GM21367 (cell line): Measurements from ENCODE around the gene RAPGEF4.

Experiments
- ATAC-seq: cut with Tn5 transposase; IDR thresholded peaks from one replicate; pipeline ENCODE4 v1.9.1; 2021; ENCODE audit not compliant: unreplicated experiment

Gene RAPGEF4

DNA sequence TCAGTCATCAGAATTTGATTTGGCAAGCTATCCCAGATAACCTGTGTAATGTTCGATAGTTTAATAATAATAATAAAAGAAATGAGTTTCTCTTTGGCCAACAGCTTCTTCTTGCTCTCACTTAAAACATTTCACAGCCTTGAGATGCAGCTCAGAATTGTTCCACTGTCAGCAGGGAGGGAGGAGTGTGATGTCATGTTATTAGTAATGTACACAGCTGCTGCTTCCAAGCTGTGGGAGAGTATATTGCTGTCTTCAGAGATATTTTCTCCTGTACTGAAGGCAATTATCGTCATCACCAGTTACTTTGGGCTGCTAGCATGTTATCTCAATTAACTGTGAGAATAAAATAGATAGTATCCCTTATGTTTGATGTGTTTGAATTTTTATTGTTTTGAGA, 193.1 kb downstream of the RAPGEF4 start:
- ATAC-seq = no peak

DNA sequence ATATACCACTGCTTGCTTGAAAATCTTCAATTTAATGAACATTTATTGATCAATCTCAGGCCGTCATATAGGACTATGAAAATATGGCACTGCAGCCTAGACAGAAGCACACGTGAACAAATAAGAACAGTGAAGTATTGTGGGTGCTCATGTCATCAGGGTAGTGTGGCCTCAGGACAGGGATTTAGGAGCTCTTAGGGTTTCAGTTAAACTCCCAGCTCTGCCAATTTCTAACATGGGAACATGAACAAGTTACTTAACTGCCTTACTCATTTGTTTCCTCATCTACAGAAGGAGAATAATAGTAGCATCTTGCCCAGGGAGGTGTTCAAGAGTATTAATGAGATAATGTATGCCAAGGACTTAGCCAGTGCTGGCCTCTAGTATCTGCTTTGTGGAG, 194.0 kb downstream of the RAPGEF4 start:
- no peak for ATAC-seq

DNA sequence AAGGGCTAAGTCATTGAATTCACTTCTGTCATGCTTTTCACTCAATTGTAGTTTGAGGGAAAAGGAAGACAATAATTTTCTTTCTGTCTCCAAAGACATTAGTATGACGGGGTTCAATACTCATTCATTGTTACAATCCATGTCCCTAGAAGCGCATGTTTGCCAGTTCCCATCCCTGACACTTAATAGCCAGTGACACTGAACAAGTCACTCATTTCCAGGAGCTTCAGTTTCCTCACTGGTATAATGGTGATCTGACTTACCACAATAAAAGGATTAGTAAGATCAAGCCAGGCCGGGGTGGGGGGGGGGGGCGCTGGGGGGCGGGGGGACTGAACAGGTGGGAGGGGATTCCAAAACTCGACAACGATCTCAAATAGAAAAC, 195.2 kb downstream of the RAPGEF4 start:
- ATAC-seq = no peak

DNA sequence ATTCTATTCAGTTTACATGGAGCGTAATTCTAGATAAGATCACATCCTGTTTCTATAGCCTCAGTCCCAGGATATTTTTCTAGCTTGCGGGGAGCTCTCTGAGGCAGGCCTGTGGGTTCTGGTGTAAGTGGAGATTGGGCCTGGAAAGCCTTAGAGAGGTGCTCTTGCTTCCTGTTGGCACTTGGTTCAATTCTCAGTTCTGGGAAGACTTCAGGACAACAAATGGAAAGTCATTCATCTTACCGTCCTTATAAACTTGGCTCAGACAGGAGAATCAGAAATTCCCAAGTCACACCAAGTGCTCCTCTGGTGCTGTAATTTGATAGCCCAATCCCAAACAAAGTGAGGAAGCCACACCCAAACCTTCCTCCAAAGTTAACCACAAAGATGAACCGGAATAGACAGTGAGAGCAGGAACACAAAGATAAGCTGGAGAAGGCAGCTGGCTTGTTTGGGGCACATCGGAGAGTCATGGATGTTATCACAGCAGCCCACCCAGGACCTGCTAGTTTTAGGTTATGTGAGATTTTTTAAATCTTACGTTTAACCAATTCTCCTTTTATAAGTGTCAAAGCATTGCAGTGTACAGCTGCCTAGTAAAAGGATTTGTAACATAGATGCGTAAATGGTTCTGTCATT, 195.7 kb downstream of the RAPGEF4 start:
- no peak for ATAC-seq

DNA sequence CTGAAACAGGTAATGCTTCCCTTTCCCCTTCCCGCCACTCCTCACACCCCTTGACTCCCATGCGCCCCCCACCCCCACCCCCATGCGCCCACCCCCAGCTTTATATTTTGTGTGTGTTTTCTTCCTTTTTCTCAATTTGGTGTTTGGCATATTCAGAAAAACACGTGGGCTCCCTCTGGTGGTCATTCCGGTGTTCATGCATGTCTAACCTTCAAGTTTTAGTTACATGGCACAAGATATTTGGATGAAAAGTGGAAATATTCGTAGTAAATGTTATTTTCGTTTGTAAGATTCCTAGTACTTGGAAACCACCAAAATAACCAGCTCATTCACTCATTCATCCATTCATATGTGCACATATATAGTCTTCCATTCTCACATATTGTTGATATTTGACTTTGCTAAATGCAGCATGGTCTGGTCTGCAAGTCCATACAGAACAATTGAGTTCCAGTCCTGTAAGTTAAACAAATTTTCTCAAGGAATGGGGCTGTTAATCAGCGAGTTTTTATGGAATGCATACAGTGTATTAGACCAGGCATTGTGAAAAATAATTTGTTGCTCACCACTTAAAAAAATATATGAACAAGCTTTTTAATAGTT, 196.4 kb downstream of the RAPGEF4 start:
- ATAC-seq = no peak

DNA sequence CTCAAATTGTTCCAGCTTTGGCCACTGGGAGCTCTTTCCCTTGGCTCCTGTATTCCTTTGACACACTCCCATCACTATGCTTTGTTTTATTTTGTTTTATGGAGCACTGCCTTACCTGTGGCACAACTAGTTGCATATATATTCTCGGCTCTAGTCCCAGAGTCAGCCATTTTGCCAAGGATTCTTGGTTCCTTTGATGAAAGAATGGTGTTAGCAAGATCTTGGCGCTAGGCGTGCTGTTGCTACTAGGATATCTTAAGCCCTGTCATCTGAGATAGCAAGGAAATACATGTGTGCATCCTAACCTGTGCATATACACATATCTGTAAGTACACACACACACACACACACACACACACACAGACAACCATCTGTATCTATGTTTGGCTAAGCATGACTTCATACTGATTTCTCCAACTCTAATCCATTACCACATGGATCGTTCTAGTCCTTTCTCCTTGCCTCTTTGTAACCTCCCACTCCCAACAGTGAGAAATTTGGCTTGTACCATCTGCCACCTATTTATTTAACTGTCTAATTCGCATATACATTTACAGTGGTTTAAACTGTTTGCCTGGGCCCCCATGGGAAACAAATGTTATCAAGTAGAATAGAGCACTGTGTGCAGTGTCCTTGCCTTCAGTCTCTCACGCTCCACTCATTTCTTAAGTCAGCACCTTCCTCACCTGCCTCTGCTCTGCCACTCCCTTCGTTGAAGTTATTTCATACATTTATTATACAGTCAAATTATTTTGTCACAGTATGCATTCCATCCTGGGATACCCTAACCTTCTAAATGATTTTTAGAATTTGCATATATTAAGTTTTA, 202.5 kb downstream of the RAPGEF4 start:
- no peak for ATAC-seq

DNA sequence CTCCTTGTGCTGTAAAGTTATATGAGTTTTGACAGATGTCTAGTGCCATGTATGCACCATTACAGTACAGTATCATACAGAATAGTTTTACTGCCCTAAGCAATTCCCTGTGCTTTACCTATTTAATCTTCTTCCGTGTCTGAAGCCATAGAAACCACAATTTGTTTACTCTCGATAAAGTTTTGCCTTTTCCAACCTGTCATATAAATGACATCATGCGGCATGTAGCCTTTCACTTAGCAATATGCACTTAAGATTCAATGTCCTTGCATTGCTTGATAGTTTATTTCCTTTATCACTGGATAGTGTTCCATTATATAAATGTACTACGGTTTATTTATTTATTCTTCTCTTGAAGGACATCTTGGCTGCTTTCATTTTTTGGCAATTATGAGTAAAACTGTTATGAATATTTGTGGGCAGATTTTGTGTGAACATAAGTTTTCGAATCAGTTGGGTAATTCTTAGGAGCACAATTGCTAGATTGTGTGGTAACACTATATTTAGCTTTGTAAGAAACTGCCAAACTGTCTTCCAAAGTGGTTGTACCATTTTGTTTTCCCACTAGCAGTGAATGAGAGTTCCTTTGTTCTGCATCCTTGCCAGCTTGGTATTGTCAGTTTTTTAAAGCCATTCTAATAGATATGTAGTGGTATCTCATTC, 203.2 kb downstream of the RAPGEF4 start:
- ATAC-seq = no peak

DNA sequence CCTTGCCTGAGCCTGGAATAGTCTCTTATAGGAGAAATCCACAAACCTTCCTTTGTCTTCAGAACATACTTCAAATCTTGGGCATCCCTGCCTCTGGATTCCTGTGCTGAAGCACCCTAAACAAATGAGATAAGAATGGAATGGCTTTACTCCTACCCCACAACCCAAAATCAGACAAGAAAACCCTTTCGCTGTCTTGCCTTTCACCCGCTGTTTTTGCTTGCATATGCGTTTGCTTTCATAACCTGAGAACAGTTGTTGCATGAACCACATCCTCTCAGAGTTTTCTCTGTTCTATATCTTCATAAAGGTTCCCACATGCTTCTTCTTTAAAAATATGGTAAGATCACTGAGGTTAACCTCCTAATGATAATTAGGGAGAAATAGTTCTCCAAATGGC, 207.9 kb downstream of the RAPGEF4 start:
- ATAC-seq = no peak

DNA sequence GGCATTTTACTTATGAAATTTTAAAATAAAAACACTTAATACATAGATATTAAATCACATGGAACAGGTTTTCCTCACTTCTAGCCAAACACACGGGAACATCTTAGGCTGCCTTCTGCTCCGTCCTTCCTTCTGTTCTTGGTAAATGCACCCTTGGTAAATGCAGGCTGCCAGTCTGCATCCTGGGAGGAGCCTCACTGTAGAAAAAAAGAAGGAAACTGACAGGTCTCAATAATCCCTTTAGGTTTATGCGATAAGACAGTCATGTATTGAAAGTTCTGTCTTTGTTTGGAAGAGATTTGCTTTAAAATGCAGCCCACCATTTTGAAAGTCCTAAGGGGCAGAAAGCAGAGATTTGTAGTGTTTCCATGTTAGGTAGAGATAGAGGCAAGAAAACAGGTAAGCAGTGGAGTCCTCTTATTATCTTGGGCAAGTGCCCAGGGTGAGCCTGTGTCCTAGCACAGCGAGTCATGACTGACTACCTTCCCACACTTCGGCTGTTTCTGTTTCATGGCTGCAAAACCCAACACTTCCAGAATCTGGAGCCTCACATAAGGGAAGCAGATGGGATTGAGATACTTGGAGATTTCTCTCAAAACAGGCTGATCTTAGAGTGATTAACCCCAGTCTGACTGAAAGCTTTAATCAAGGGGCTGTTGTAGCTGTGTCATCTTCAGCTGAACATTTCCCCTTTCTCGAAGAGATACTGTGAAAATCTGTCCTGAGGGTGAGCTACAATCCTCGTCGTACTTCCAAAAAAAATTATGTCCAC, 208.6 kb downstream of the RAPGEF4 start:
- ATAC-seq = no peak

DNA sequence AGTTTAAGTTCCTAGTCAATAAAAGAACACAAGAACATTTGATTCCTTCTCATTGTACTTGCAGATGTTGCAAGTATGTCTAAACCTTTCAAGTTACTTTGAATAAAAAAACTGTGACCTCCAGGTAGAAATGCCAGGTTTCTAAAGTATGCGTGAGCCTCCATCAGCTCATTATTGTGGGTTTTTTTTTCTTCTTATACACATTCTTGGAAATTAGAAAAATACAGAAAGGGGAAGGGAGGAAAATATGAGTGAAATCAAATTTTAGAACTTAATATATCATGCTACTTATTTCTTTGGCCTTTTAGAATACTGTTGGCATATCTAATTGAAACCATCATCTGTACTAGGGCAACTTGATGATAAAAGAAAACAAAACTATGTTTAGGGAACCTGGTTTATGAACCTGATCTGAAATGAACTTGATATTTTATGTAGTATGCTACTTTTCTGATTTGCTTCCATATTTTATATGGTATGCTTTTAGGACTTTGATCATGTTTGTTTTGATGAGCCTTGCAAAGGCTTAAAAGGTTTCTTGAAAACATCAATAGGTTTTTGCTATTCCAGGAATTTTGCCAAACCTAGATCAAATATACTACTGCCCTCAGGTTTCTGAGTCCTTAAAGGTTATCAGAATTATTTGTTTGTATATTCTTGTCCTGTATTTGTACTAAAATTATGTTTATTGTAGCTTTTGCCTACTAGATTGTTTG, 209.3 kb downstream of the RAPGEF4 start:
- ATAC-seq = no peak

DNA sequence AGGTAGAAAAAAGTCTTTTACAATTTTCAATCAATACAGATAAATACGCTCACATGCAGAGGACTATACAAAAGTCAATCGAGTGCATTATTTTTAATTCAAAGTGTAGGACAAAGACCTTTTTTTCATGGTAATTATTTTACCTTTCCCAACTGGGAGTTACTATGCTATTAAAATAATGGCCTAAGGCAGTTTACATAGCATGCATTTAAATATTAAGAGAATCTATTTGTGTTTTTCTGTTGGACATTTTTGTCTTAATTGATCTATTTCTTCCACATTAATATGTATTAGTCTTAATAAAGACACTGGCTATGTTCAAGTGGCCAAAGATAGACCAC, 209.8 kb downstream of the RAPGEF4 start:
- ATAC-seq = no peak

DNA sequence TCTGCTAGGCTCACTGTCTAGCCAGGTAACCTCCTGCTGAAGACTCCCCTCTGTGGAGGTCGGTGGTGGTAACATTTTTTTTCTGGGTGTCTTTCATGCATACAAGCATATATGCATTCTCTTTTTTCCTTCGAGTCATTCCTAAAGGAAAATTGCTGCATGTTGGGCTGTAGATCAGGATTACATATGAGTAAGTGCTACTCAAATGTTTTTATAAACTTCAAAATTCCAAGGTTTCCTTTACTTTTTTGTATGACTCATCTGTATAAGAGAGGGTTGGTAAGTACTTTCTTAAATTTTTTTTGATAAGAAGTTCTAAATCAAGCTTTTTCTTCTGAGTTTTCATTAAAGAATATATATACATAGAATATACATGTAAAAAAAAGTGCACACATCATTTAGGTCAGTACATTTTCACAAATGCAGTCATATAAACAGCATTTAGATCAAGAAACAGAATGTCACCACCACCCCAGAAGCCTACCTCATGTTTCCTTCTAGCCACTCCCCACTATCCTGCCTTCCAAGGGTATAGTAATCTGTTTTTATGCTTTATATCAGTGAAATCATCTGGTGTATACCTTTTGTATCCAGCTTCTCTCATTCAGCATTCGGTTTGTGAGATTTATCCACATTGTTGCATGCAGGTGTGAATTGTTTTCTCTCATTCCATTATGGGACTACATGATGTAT, 212.0 kb downstream of the RAPGEF4 start:
- ATAC-seq = no peak

DNA sequence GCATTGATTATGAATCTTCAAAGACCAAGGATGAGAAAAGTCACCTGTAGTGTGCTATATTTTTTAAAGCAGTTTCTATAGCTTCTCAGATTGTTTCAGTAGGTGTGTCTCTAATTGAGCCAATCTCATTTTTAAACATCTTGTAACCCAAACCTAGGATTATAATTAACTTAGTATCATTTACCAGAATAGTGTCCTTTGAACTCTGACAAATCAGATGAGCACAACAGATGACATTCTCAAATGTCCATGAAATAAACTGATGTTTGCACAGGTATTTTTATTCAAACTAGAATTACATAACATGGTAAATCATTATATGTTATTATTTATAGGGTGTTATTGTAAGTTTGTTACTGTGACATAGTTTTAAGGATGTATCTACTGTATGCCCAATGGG, 213.9 kb downstream of the RAPGEF4 start:
- no peak for ATAC-seq

DNA sequence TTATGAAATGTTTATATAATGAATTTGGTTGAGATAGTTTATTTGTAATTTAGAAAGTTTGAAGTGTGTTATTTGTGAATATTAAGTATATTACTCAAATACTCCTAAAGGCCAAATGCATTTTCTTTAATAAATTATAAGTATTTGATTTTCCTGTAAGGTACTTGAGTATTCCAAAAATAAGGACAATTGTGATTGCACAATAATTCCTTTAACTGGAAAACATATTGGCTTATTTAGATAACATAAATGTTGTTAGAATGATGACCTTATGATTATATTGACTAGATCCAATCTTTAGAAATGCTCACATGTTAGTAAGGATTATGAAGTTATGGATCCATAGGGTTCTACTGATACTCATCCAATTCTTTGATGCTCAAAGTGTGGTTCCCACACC, 214.9 kb downstream of the RAPGEF4 start:
- no peak for ATAC-seq

DNA sequence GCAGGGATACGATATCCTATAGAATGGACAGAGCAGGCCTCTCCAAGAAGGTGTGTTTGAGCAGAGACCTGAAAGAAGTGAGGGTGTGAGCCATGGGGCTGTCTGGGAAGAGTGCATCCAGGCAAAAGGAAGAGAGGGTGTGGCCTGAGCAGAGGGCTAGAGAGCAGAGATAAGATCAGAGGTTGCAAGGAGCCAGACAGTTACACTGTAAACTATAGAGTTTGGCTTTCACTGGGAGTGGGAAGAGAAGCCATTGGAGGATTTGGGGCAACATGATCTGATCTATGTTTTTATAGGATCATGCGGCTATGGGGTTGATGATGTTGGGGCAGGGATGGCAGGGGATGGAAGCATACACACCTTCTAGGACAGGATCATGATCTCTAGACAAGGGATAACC, 215.9 kb downstream of the RAPGEF4 start:
- ATAC-seq = no peak

DNA sequence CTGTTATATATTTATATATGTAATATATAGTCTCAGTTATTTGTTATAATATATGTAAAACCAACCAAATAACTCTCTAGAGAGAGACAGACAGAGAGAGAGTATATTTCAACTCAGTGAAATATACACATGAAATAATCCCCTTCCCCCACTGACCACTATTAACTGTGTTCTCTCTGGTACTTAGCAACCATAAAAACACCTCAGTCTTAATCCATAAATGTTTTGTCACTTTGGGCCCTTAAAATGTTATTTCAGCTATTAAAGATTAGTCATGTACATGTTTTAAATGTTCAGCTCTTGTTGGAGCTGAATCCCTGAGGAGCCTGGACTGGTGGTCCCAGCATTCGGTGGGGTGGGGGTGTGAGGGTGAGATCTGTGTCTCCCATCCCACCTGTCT, 217.8 kb downstream of the RAPGEF4 start:
- ATAC-seq = no peak

DNA sequence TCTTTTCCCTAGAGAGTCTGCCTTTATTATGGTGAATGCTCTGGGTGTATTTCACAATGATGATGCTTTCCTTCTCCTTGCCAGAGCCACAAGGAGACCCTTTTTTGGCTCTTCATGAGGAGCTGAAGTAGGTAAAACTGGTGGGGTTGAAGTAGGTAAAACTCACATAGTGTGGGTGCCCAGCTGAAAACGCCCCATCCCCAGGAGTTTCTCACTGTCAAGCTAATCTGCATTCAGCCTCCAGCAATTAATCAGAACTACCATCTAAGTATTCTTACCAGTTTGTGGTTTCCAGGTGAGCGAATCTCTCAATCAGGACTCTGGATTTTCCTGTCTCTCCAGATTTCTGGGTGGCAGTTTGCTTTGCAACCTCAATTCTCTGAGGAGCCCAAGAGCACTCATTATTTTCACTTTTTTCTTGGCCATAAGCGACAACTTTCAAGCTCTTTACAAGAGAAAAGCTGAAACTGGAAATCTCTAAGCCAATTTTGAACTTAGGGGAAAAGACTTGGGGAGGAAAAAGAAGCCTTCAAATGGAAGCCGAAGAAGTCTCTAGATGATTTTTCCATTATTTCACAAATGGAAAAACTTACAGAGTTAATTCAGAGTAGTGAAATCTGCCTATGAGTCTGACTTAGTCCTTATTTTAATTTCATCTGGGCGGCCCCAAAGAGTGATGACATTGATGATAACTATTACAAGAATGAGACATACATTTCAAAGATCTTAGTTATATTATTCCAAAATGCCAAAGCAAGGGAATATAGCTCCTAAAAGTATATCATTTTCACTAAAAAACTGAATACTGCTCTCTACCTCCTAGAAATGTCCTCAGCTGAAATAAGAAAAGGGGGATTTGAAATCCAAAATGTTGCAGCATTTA, 218.6 kb downstream of the RAPGEF4 start:
- no peak for ATAC-seq

DNA sequence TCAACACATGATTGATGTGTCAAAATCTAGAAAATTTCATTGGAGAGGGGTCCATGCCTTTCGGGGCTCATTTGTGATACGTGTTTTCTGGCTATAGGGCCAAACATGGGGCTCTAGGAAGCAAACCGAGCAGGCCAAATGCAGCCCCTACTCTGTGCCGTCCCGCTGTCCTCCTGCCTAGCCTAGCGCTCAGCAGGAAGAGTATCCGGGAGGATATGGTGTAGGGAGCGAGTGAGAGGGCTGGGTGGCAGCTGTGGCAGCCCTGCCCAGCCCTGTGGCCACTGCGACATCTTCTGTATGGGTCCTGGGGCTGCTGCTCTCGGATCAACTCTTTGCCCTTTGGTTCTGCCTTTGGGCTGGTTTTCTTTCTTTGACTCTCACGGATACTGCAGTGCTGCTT, 219.9 kb downstream of the RAPGEF4 start:
- no peak for ATAC-seq

DNA sequence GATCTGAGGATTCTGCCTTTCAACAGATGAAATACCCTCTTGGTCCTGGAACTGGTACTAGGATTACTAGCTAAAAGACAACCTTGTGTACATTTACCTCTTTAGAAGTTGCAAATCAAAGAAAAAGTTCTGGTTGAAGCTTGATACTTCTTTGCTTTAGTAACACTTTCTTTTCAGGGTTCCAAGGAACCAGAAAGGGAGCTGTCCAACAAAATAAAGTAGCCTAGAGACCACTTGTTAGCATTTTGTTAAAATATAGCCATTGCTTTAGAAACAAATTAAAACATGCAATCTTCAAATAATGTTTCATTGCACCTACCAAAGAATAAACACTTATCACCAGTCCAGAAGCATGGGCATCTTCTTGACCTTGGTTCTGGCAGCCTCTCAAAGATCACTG, 222.1 kb downstream of the RAPGEF4 start:
- ATAC-seq = no peak
